LoVo (cell line): ENCODE data around the gene IQSEC1.

Source experiments
- DNase-seq: peaks from one replicate; pipeline ENCODE4 v3.0.0-alpha.2; 2016; ENCODE audit warnings: low spot score

Gene IQSEC1

GRCh38 chr3:13028010-13028821 is 45.0 kb downstream of the IQSEC1 start:
- DNase-seq: no peak

- DNase-seq: no peak
Measured at GRCh38 chr3:13027154-13027553, 46.1 kb downstream of the IQSEC1 start.

- no peak for DNase-seq
Measured at GRCh38 chr3:13026534-13026933, 46.7 kb downstream of the IQSEC1 start.

- DNase-seq: no peak
Measured at GRCh38 chr3:13025778-13026518, 47.3 kb downstream of the IQSEC1 start.

GRCh38 chr3:13025090-13025489 is 48.1 kb downstream of the IQSEC1 start:
- DNase-seq: no peak

GRCh38 chr3:13024765-13025065 is 48.5 kb downstream of the IQSEC1 start:
- DNase-seq: no peak

- DNase-seq: no peak
Measured at GRCh38 chr3:13023971-13024764, 49.1 kb downstream of the IQSEC1 start.

GRCh38 chr3:13023235-13023970 is 49.8 kb downstream of the IQSEC1 start:
- no peak for DNase-seq

- DNase-seq: no peak
Measured at GRCh38 chr3:13022348-13023234, 50.6 kb downstream of the IQSEC1 start.

- no peak for DNase-seq
Measured at GRCh38 chr3:13021141-13022114, 51.8 kb downstream of the IQSEC1 start.

GRCh38 chr3:13020159-13020750 is 53.0 kb downstream of the IQSEC1 start:
- DNase-seq: no peak

- DNase-seq: no peak
Measured at GRCh38 chr3:13019243-13020095, 53.8 kb downstream of the IQSEC1 start.

- DNase-seq: no peak
Measured at GRCh38 chr3:13018561-13019242, 54.5 kb downstream of the IQSEC1 start.

- no peak for DNase-seq
Measured at GRCh38 chr3:13018043-13018451, 55.2 kb downstream of the IQSEC1 start.

- no peak for DNase-seq
Measured at GRCh38 chr3:13017361-13018042, 55.7 kb downstream of the IQSEC1 start.

GRCh38 chr3:13016721-13017255 is 56.4 kb downstream of the IQSEC1 start:
- no peak for DNase-seq
